ENCODE results near the gene ABLIM1. TPM values are rescaled to one million over a fixed set of nuclear protein-coding genes. Genes with fewer than 3 reads are reported as not detected.

ABLIM1 gene
- total RNA-seq, 4 donors from 2014 or later: 193 to 248 (median 208) TPM

DNA sequence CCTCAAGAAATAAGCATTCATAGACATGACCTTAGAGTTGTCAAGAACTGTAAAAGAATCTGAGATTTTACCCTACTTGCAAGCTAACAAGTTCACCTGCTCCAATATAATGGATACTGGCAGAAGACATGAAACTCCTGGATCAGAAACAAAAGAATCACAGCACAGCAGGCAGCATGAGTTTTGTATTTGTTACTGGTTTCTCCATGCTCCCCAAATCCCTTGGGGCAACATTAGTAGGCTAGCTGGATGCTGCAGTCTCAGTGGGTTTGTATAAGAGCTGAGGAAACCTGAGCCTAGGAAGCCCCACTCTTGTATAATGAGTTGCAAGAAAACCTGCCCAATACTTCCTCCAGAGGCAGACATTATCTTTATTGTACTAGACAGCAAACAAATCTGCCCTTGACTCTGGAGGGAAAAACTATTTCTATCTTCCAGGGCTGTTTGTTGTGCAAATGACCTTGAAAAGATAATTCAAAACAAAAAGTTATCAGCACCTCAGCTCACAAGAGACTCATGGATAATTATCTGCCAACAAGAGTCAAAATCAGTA is 64.8 kb downstream of the ABLIM1 start:
- no peak for TF ChIP-seq CTCF (IDR thresholded peaks at IDR 0.05; ENCODE audit: low read depth)

DNA sequence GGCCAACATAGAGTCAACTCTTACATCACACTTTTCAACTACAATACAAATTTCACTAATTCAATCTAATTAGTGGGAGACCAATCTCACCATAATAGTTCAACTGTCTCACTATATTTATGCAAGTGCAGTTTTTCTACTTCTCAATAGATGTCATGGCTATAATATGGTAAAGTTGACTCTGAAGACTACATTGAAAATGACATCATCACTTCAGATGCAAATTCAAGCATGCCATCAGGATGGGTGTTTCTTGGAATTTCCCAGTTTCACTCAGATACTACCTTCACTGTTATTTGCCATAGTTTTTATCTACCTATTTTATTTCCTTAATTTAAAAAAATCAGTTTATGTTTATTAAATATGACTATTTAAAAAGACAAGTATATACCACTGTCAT is 67.1 kb downstream of the ABLIM1 start:
- TF ChIP-seq CTCF (IDR thresholded peaks at IDR 0.05; ENCODE audit: low read depth): no peak

- TF ChIP-seq CTCF (IDR thresholded peaks at IDR 0.05; ENCODE audit: low read depth): no peak
These were observed 73.7 kb downstream of the ABLIM1 start for GRCh38 chr10:114584419-114584818.

- no peak for TF ChIP-seq CTCF (IDR thresholded peaks at IDR 0.05; ENCODE audit: low read depth)
These were observed 77.0 kb downstream of the ABLIM1 start for GRCh38 chr10:114581071-114581470.

DNA sequence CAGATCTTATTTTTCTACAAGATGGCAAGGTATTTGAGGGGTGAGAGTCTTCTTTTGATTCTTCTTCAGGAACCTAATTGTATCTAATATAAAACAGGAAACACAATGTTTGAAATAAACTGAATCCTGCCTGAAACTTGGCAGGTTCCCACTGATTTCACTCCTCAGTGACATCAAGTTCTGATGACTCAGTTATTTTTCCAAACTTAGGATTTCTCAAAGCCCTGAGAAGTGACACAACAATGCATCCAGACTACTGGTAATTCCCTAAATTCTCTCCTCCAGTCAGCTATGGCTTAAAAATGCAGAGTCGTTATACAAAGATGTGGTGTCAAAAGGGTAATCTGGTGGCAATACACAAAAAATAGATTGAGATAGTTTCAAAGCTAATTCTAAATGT is 80.9 kb downstream of the ABLIM1 start:
- TF ChIP-seq CTCF (IDR thresholded peaks at IDR 0.05; ENCODE audit: low read depth): no peak

DNA sequence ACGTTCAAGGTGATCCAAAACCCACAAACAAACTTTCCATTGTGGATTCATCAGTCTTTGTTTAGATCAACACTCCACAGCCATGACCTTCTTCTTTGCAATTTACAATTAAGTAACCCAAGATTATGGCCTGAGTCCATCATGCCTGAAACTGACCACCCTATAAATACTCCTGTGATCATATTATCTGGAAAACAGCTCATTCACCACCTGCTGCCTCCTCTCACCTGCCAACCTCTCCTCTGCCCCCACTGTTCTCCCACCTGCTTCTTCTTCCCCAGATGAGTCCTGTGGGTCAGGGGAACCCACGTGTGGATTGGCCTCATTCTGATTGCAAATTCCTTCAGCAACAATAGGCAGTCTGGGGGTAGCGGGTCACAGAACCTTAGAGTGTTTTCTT is 81.4 kb downstream of the ABLIM1 start:
- TF ChIP-seq CTCF (IDR thresholded peaks at IDR 0.05; ENCODE audit: low read depth): no peak

DNA sequence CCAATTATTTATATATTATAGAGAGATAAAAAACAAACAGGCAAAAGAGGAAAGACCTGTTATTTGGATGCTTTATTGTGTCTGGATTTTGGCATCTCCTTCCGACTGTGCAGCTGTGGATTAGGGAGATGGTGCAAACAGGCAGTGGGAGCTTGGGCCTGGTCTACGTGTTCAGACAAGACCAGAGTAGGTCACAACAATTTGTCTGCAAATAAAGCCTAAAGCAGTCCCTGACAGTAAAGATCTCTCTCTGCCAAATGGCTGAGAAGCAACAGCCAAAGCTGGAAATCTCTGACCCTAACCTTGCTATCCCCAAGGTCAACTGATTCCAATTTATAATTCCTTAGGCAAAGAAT is 82.0 kb downstream of the ABLIM1 start:
- no peak for TF ChIP-seq CTCF (IDR thresholded peaks at IDR 0.05; ENCODE audit: low read depth)

Measured in subcutaneous adipose tissue (tissue), 4 donors.